IMR-90 (cell line): ENCODE data around the gene RADIL. TPM values are rescaled to one million over a fixed set of nuclear protein-coding genes. Genes with fewer than 3 reads are reported as not detected.

ENCODE experiments used
- ATAC-seq: fragments of 200-7000 bp; cut with Tn5 transposase; 2 replicates; pipeline ENCODE4 v1.9.1; 2020; ENCODE audit warnings: low read depth, mild to moderate bottlenecking, moderate library complexity
- BruUV-seq: library from RNA; stranded (reverse); fragments of 400-500 nt; replicated peaks from 2 replicates; lab custom pipeline; 2021; lab: Mats Ljungman, UMichigan
- CTCF ChIA-PET: fragments of 300-600 bp; formaldehyde crosslinking; extraction: SDS; loops from one replicate; lab custom pipeline; 2021; ENCODE audit warnings: antibody characterized with exemption; lab: Yijun Ruan, JAX
- POLR2A ChIA-PET: fragments of 300-600 bp; sonication (Branson Sonifier 250); formaldehyde crosslinking; loops from one replicate; lab custom pipeline; 2022; ENCODE audit warnings: antibody characterized with exemption; ENCODE audit not compliant: unreplicated experiment; lab: Charles Lee
- DNase-seq: peaks from one replicate; pipeline ENCODE4 v3.0.0; 2013
- H2AFZ ChIP-seq: replicated peaks from 2 replicates; pipeline ENCODE3; 2013; ENCODE audit warnings: low read length, mild to moderate bottlenecking; ENCODE audit not compliant: poor library complexity
- H2AK5ac ChIP-seq: 2 replicates; pipeline ENCODE4 v1.6.1; 2013; ENCODE audit warnings: low read depth, low read length, inconsistent platforms
- H2AK9ac ChIP-seq: replicated peaks from 2 replicates; pipeline ENCODE3; 2013; ENCODE audit warnings: mild to moderate bottlenecking, low read depth, low read length, moderate library complexity; ENCODE audit not compliant: poor library complexity
- H2BK120ac ChIP-seq: 2 replicates; pipeline ENCODE4 v1.6.1; 2013; ENCODE audit warnings: low read depth, low read length, inconsistent platforms
- H2BK15ac ChIP-seq: 3 replicates; pipeline ENCODE4 v1.6.1; 2013; ENCODE audit warnings: low read depth, low read length, inconsistent platforms
- H2BK20ac ChIP-seq: 2 replicates; pipeline ENCODE4 v1.6.1; 2013; ENCODE audit warnings: low read depth, mild to moderate bottlenecking, inconsistent platforms, low read length, moderate library complexity
- H2BK5ac ChIP-seq: 2 replicates; pipeline ENCODE4 v1.6.1; 2013; ENCODE audit warnings: mild to moderate bottlenecking, low read depth, low read length, inconsistent platforms; ENCODE audit not compliant: poor library complexity, severe bottlenecking
- H3K14ac ChIP-seq: replicated peaks from 2 replicates; pipeline ENCODE4 v1.6.1; 2013; ENCODE audit warnings: low read depth, low read length, inconsistent platforms
- H3K18ac ChIP-seq: 2 replicates; pipeline ENCODE4 v1.6.1; 2013; ENCODE audit warnings: low read depth, low read length, control low read depth
- H3K23ac ChIP-seq: 2 replicates; pipeline ENCODE4 v1.6.1; 2013; ENCODE audit warnings: low read depth, low read length, inconsistent platforms
- H3K27ac ChIP-seq: 2 replicates; pipeline ENCODE4 v1.5.1; 2013; ENCODE audit warnings: mild to moderate bottlenecking, control low read depth, low read length; ENCODE audit not compliant: insufficient read depth
- H3K27me3 ChIP-seq: 2 replicates; pipeline ENCODE4 v1.6.1; 2013; ENCODE audit warnings: low read length; ENCODE audit not compliant: control insufficient read depth, insufficient read depth
- H3K36me3 ChIP-seq: 2 replicates; pipeline ENCODE4 v1.6.1; 2013; ENCODE audit warnings: low read length, mixed read lengths; ENCODE audit not compliant: control insufficient read depth, insufficient read depth
- H3K4ac ChIP-seq: 2 replicates; pipeline ENCODE4 v1.6.1; 2013; ENCODE audit warnings: low read depth, low read length, inconsistent platforms
- H3K4me1 ChIP-seq: 2 replicates; pipeline ENCODE4 v1.6.1; 2013; ENCODE audit warnings: low read length, mixed read lengths; ENCODE audit not compliant: control insufficient read depth, insufficient read depth
- H3K4me2 ChIP-seq: 2 replicates; pipeline ENCODE4 v1.6.1; 2013; ENCODE audit warnings: low read depth, mild to moderate bottlenecking, control low read depth, low read length, moderate library complexity
- H3K4me3 ChIP-seq: 2 replicates; pipeline ENCODE4 v1.5.1; 2013; ENCODE audit warnings: low read depth, mild to moderate bottlenecking, control low read depth, low read length, moderate library complexity; ENCODE audit not compliant: insufficient read depth
- H3K56ac ChIP-seq: 2 replicates; pipeline ENCODE4 v1.6.1; 2013; ENCODE audit warnings: low read length, inconsistent platforms; ENCODE audit not compliant: insufficient read depth; ENCODE audit errors: extremely low read depth
- H3K79me1 ChIP-seq, 2 experiments: 2 replicates each; pipeline ENCODE4 v1.6.1; 2013; ENCODE audit warnings: low read length in 2 of 2, inconsistent platforms in 1 of 2, low read depth in 1 of 2
- H3K9ac ChIP-seq: 2 replicates; pipeline ENCODE4 v1.6.1; 2013; ENCODE audit warnings: low read depth, low read length, control low read depth
- H3K9me1 ChIP-seq: 2 replicates; pipeline ENCODE4 v1.6.1; 2013; ENCODE audit warnings: low read length, inconsistent platforms; ENCODE audit not compliant: insufficient read depth
- H3K9me3 ChIP-seq: 2 replicates; pipeline ENCODE4 v1.6.1; 2013; ENCODE audit warnings: low read length; ENCODE audit not compliant: control insufficient read depth, insufficient read depth
- H4K20me1 ChIP-seq: 2 replicates; pipeline ENCODE4 v1.6.1; 2013; ENCODE audit warnings: low read length, inconsistent platforms; ENCODE audit not compliant: insufficient read depth
- H4K5ac ChIP-seq: 2 replicates; pipeline ENCODE4 v1.6.1; 2013; ENCODE audit warnings: mild to moderate bottlenecking, low read depth, low read length, control low read depth
- H4K8ac ChIP-seq, 2 experiments: 2 replicates each; pipeline ENCODE4 v1.6.1; 2013; ENCODE audit warnings: low read depth in 2 of 2, low read length in 2 of 2, control low read depth in 1 of 2, inconsistent platforms in 1 of 2
- H4K91ac ChIP-seq: 2 replicates; pipeline ENCODE4 v1.6.1; 2013; ENCODE audit warnings: low read depth, low read length, inconsistent platforms; ENCODE audit not compliant: insufficient read depth
- CHD1 ChIP-seq: IDR thresholded peaks from 2 replicates; pipeline ENCODE4 v1.6.1; 2012; ENCODE audit warnings: low read depth, low read length, improper control_type of control experiment
- MAFK ChIP-seq: IDR thresholded peaks from 2 replicates; pipeline ENCODE4 v1.6.1; 2012; ENCODE audit warnings: low read depth, low read length, improper control_type of control experiment
- WGBS, 2 experiments: methylation state at CpG; one replicate each; pipeline versions ENCODE4 v1.1.5 to v1.1.7; 2013; ENCODE audit warnings: missing lambda C conversion rate in 2 of 2; ENCODE audit not compliant: insufficient read length in 1 of 2; ENCODE audit errors: extremely low coverage in 2 of 2; 5-methylcytosine and 5-hydroxymethylcytosine counted together
- dilution Hi-C: fragments of 300-500 bp; cut with HindIII; formaldehyde crosslinking; loops from one replicate; pipeline ENCODE4 v1.14.3; 2018; ENCODE audit warnings: low sequenced_read_pairs; ENCODE audit not compliant: unreplicated experiment
- in situ Hi-C: fragments of 300-500 bp; cut with MboI; formaldehyde crosslinking; loops from 3 replicates; pipeline ENCODE4 v1.14.3; 2019; ENCODE audit warnings: low sequenced_read_pairs, inconsistent platforms, mixed read lengths
- intact Hi-C: fragments of 100-400 bp; cut with micrococcal nuclease; formaldehyde crosslinking; loops from 2 replicates; pipeline ENCODE4 v1.10.0; 2022
- polyA plus RNA-seq, 3 experiments: library from polyadenylated mRNA; depleted of rRNA; stranded (reverse); fragments of >200 nt; gene quantifications; 2 replicates each; pipeline ENCODE4 v1.2.3, GENCODE V29; 2012; ENCODE audit warnings: low replicate concordance in 1 of 3
- total RNA-seq: library from RNA; depleted of rRNA; stranded (reverse); fragments of >200 nt; gene quantifications from 2 replicates; pipeline ENCODE4 v1.2.3, GENCODE V29; 2012

Gene RADIL
- total and polyA plus RNA-seq, 2 of the 4 experiments (the other 2 are of a cell fraction): 0.18 to 0.48 TPM

DNA sequence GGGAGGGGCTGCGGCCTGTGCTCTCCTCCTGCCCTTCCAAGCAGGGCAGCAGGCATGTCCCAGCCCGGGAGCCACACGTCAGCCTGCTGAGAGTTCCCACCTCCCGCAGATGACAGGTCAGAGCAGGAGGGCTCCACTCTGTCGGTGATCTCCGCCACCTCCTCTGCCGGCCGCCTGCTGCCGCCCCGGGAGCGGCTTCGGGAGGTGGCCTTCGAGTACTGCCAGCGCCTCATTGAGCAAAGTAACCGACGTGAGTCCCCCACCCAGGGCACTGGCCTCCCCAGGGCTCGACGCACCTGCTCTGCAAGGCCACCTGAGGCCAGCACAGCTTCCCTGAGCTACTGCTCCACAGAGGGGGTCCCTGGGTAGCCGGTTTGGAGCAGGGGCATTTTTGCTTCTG is 98.7 kb downstream of the RADIL start:
- Histone ChIP-seq H3K56ac (no peak overlapping the region), H3K23ac (no peak overlapping the region), H2BK5ac (no peak overlapping the region), H2BK15ac (no peak overlapping the region), H3K27me3 (no peaks in the 10 kb centered on the region), H4K91ac (no peak overlapping the region), H2BK20ac (no peak overlapping the region), H4K5ac (no peak overlapping the region), H3K4me3 (no peak overlapping the region), H3K9ac (no peak overlapping the region), H2AK5ac (no peak overlapping the region), H3K36me3 (peaks cover 82% of the 10 kb centered on the region), H3K9me1 (no peaks in the 10 kb centered on the region), H2AK9ac (no peak overlapping the region), H2BK120ac (no peak overlapping the region), H3K14ac (no peak overlapping the region), H4K20me1 (peaks cover 16% of the 10 kb centered on the region; the same call in 1 of the 2 replicates), H3K4me2 (no peak overlapping the region), H3K18ac (no peak overlapping the region), H3K27ac (no peak overlapping the region), H3K9me3 (no peaks in the 10 kb centered on the region), H4K8ac (no peak overlapping the region), H3K4ac (no peak overlapping the region), H3K79me1 (peaks cover 4 to 12% of the 10 kb centered on the region in 2 experiments), H2AFZ (no peak overlapping the region), H3K4me1 (no peaks in the 10 kb centered on the region)
- intact Hi-C loops (no loop called here), in situ Hi-C loops (no loop called here), dilution Hi-C loops (no loop called here)
- BruUV-seq: no TSS peak
- TF ChIP-seq MAFK (no peak), CHD1 (no peak)
- DNase-seq (no peak), ATAC-seq (no peak)
- ChIA-PET POLR2A (interaction anchor here (1.1 kb wide), 1 partner anchor 9 kb away, joined by 4 read pairs; the partner anchor contains the start of gene AP5Z1), CTCF (no interaction called here)
- WGBS, 2 experiments: 86% methylated on average over 18 of the region's 19 CpGs; no CpG with 5 or more reads in 1 of the 2 experiments
